HG03066 (cell line): ENCODE data around the gene GGT6.

Source experiments
- ATAC-seq: cut with Tn5 transposase; IDR thresholded peaks from one replicate; pipeline ENCODE4 v1.9.1; 2021; ENCODE audit warnings: low read depth; ENCODE audit not compliant: unreplicated experiment

The GGT6 gene

DNA sequence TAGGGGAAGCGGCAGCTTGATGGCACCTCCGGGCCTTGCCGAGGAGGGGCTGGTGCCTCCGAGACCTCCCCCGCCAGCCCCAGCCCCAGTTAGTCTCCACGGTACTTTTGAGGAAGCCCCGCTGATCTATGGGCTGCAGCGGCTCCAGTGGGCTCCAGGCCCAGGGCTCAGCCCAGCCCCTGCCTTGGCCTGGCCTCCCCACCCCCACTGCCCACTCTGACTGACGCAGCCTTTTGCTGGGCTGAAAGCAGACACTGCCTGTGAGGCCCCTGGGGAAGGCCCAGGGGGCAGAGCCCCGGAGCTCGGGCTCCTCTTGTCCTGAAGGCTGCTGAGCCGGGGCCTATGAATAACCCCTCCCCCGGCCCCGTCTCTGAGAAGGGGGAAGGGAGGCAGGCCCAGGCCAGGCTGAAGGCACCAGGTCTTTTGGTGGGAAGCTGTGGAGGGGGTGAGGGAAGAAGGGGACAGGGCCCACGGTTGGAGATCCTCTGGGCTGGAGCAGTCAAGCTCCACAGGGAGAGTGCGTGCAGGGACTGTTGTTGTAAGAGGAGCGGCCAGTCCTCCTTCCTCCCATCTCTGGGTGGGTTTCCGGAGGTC, 16.4 kb upstream of the GGT6 start:
- ATAC-seq = no peak

DNA sequence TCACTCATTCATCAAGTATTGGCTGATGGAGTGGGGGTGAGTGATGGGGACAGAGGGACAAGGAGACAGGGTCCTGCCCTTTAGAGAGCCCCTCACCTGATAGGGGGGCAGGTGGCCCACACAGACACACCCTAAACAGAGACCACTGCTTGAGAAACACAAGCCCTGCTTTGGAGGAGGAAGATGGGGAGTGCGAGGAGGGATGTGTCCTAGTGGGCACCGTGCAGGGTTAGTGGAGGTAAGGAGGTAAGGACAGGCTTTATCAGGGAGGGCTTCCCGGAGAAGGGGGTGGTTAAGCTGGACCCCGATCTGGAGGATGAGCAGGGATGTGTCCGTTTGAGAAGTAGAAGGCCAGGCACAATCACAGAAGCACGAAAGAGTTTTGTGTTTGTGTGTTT, 15.8 kb upstream of the GGT6 start:
- ATAC-seq = no peak

DNA sequence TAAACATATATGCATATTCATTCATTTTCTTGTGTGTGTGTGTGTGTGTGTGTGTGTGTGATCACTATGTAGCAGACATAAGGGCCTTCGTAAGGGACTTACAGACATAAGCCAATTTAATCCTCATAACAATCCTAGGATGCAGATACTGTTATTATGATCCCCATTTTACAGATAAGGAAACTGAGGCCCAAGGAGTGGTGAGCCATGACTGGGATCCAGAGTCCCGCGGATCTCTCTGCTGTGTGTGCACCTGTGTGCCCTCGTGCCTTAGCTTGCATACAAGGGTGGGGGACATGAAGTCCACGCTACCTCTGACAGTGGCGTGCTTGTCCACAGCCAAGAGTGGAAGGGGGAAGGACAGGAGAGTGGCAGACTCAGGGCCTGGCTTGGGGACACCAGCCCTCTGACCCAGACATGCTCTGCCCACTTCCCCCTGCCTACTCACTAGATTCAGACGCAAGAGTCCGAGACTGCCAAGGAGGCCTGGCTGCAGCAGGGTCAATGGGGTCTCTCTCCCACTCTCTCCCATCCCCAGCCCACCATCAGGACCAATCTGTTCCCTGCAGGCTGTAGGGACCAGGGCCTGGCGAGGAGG, 14.2 kb upstream of the GGT6 start:
- ATAC-seq = no peak

DNA sequence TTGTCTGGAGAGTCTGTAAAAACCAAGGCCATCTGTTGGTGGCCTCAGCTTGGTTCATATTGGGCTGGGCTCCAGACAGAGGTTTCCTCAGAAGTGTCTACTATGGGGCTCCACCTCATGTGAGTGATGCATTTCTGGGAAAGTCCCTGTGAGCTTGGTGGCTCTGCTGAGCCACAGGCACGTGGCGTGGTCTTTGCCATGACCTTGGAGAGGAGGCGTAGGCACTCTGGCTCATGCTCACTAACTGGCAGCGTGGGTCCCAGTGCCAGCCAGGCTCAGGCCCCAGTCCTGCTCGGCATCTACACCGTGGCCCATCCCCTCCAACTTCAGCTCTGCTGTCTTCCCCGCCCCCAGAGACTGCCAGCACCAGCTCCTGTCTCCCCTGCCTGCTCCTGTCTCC, 13.3 kb upstream of the GGT6 start:
- ATAC-seq = no peak

DNA sequence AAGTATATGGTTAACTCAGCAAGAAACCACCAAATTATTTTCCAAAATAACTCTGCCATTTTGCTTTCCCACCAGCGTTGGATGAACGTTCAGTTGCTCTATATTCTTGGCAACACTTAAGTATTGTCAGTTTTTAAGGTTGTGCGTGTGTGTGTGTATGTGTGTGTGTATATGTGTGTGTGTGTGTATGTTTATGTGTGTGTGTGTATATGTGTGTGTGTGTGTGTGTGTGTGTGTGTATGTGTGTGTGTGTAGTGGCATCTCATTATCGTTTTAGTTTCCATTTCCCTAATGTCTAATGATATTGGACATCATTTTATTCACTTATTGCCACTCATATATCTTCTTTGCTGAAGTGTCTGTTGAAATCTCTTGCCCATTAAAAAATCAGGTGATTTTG, 12.7 kb upstream of the GGT6 start:
- no peak for ATAC-seq

DNA sequence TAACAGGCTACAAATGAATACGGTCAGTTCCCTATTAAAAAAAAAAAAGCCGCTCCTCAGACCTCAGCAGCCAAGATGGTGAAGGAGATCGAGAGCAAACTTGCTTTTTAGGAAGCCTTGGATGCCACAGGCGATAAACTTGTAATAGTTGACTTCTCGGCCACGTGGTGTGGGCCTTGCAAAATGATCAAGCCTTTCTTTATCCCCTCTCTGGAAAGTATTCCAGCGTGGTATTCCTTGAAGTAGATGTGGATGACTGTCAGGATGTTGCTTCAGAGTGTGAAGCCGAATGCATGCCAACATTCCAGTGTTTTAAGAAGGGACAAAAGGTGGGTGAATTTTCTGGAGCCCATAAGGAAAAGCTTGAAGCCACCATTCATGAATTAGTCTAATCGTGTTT, 11.8 kb upstream of the GGT6 start:
- no peak for ATAC-seq

DNA sequence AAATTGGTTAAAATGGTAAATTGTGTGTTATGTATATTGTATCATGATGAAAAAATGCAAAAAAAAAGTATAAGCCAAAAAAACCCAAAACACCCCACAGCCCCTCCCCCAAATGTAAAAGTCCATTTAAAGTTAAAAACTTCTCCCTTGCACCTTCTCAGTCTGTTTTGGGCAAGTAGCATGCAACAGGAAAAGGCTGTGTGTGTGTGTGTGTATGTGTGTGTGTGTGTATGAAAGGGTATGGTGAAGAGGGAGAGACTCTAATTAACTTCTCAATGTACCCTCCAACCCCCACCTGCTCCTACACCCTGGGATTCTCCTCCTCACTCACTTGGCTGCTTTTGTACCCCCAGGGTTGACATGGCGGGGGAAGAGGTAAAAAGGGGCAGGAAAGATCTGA, 9.2 kb upstream of the GGT6 start:
- no peak for ATAC-seq

DNA sequence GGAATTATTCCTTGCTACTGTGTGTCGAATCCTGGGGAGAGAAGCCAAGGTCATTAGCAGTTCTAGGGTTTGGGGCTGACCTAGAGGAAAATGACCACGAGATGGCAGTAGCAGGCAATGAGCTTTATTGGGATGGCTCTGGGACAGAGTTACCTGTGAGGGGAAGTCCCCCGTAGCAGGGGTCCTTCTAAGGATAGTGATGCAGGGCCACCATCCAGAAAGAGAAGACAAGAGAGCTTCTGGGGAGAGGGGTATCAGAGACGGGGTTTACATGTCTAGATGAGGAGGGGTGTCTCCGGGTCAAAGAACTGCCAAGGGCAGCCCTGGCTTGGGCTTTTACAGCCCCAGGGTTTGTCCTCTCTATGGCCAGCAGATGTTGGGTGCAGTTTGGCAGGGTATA, 6.4 kb upstream of the GGT6 start:
- no peak for ATAC-seq

DNA sequence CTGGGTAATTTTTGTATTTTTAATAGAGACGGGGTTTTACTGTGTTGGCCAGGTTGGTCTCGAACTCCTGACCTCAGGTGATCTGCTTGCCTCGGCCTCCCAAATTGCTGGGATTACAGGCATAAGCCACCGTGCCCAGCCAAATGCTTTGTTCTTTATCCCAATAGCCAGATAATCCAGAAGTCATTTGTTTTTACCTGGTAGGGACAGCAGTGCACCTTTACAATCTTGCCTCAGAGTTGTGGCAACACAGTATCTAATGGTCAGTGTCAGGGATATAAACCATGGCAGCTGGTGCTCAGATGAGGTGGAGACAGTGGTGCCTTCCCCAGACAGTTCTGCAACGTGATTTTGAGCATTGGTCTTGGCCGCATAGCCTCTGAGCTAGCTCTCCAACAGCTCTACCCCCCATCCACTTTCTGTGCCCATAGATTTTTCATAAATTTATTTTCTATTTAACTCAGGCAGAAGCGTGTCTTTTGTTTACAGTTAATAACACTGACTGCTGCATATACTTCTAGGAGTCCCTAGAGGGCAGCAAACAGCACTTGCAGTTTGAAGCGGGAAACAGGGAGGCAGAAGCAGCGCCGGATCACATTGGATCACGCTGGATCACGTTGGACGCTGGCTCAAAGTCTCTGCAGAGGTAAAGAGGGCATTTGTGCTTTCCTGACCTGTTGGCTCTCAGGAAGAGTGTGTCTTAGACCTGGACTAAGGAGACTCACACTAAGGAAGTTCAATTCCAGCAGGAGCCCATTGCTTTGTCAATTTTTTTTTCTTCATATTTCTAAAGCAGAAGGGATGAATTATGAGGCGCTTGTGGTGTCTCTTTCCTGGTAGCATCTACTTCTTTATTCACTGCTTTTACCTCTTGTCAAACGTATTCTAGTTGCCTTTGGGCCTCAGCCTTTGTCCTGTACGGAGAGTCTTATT, 5.1 kb upstream of the GGT6 start:
- no peak for ATAC-seq

DNA sequence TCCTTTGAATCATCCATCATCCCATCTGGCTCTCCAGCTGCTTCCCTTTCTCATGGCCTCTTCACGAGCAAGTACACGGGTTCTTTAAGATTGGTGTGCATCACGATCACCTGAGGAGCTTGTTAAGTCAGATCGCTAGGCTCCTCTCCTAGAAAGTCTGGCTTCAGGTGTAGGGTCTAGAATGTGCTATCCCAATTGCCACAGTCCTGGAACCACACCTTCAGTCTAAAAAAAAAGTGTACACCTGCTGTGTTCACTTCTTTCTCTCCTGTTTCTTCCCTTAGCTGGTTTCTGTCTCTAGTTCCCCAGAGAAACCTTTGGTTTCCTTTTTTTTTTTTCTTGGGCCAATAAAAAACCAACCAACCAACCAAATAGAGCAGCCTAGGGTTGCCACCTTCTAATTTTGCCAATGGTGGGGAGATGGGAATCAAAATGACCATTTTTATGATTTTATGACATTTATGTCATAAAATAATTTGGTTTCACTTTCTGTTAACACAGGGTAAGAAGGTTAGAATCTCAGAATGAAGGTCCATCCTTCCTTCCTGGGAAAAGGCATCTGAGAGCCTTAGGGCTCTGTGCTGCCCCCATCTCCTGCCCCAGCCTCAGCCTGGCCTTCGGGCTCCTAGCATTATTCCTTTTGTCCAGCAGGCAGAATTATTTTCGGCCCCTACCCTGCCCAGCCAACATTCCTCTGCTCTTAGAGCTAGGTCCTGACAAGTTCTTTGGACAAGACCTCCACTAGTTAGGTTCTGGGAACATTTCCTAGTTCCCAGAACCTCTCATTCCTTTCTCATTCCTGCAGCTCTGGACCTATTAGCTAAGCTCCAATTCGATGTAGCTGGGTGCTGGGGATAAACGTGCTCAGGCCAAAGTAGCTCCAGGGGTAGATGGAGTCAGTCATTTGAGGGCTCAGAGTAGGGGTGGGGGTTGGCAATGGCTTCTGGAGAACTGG, 1.9 kb upstream of the GGT6 start:
- no peak for ATAC-seq

DNA sequence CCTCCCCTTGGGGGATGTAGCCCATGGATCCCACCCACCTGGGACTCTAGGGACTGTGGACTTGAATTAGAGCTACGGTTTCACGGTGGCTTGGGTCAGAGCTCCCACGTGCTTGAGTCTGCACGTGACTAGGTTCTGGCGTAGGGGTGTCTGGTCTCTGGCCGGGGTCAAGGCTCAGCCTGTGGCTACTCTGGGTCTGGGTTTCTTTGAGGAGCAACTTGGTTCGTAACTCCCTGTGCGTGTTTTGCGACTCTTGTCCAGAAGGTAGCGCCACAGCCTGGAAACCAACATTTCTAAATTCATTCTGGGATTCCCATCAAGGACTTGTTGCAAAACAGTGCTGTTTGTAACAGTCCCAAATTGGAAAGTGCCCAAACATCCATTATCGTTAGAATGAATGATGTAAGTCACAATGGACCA, 470 bp upstream of the GGT6 start:
- ATAC-seq = no peak

DNA sequence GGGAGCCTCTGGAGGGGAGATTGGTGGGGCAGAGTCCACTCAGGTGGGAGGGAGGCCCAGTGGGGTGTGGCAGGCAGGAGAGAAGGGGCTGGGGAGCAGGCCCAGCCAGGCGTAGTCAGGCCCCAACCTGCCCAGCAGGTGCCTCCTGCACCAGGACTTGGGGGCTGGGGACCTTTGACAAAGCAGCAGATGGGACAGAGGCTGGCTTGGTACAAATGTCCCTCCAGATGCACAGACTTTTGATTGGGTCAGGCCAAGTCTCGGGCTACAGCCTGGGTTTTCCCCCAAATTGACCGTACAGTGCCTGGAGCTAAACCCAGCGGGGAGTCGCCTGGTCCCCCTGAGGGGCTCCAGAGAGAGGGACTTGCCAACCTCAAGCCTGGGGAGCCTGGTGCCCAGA, 411 bp downstream of the GGT6 start:
- ATAC-seq = no peak

DNA sequence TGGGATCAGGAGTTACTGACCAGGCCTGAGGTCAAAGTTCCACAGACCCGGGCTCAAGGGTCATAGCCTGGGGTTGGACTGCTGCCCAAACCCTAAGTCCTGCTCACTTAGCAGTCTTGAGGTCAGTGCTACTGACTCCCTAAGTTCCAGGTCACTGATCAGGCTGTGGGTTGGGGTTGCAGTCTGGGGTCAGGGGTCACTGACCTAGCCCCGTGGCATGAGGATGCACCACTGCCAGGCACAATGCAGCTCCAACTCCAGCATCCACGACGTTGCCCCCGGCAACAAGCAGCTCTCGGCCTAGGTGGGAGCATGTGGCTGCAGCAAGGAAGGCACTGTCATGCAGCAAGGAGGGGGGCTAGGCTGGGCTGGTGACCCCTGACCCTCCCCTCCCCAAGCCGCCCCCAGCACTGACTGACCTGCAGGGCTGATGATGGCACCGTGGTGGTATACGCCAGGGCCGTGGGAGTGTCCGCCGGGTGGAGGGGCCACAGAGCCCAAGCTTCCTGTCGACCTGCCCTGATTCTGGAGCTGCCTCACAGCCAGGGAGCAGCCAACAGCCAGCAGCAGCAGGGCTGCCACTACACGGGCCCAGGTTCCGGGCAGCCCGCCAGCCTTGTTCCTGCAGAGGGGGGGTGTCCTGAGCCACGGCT, 1.1 kb downstream of the GGT6 start:
- ATAC-seq = no peak

DNA sequence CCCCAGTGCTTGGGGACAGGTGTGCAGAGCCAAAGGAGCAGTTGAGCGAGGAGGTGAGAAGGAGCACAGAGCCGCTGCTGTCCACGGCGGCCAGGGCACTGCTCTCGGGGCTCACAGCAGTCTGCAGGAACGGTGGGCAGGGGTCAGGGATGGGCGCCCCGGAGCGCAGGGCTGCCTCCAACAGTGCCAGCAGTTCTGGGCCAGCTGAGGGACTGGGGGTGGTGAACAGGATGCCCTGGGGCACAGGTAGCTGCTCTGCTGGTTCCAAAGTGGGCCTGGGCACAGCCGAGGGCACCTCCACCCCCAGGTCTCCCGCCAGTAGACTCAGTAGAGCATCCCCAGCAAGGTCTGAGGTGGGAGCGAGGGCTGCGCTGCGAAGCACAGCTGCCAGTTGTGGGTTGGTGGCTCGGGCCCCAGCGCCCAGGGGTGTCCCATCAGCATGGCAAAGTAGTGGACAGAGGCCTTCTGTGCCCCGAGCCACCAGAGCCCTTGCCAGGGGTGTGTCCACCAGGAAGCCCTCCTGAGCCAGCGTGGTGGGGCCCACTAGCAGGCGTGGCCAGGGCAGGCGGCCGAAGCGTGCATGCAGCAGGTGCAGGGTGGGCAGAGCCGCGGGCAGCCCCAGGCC, 1.9 kb downstream of the GGT6 start:
- ATAC-seq = no peak

DNA sequence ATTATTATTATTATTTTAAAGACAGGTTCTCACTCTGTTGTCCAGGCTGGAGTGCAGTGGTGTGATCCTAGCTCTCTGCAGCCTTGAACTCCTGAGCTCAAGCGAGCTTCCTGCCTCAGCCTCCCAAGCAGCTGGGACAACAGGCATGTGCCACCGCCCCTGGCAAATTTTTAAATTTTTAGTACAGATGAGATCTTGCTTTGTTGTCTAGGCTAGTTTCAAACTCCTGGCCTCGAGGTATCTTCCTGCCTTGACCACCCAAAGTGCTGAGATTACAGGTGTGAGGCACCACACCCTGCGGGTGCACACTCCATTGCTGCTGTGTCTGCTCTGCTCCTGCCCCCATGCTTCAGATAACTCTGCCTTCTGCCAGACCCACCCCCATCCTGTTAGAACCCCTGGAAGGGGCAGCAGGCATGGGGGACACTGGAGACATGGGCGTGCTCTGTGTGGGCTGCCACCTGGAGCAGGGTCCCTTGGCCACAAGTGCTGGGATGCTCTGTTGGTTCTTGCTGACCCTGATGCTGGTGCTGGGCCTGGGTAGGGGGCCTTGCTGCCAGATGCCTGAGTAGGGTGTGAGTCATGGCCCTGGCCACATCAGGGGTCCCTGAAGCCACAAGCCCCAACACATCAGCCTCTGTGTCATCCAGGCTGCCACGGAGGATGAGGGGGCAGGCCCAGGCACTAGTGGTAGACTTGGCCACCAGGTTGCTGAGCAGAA, 2.6 kb downstream of the GGT6 start:
- ATAC-seq = no peak

DNA sequence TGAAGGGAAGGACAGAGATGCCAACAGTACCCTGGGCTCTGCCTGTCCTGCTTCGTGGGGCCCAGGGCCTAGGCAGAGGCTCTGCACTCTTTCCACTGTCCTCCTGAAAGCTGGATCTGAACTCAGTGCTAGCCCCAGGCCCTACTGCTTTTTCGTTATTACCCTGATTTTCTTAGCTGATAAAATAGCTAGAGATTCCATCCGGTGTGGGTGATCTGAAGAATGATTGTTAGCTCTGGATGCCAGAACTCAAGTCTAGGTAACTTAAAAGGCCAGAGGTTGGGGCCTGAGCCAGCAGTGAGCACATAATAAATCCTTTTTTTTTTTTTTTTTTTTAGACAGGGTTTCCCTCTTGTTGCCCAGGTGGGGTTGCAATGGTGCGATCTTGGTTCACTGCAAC, 3.4 kb downstream of the GGT6 start:
- no peak for ATAC-seq

DNA sequence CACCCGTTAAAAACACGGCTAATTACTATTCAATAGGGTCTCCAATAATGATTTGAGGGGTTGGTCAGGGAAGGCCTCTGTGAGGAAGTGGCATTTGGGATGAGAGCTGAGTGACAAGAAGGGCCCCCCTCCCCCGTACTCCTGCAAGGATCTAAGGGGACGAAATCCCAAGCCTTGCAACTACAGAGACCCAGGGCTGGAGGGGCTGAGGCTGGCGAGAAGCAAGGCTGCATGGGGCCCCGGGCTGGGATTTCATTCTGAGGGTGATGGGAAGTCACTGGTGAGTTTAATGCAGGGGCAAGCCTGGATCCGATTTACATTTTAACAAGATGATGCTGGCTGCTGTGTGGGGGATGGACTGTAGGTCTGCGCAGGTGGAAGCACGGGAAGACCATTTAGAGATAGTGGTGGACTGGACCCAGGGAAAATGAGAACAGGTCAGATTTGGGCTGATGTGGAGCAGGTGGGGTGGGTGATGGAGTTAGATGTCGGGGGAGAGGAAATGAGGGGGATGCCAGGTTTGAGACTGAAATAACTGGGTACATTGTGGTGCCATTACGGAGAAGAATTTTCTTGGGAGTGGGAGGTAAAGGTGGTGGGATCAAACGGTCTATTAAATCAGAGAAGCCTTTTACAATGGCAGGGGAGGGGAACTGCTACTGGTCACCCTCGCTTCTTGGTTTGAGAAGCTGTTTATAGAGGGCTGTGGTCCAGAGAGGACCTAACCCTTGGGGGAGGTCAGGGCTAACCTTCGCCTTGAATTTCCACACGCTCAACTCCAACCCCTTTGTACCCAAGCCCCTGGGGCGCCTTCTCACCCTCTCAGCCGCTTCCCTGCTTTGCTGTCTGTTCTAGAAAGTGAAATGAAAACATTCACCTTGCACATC, 4.3 kb downstream of the GGT6 start:
- no peak for ATAC-seq
